OCI-LY7 (cell line): ENCODE results near the gene MRTFB. TPM values are rescaled to one million over a fixed set of nuclear protein-coding genes. Genes with fewer than 3 reads are reported as not detected.

Experiments
- BruUV-seq: library from RNA; stranded (reverse); fragments of 400-500 nt; replicated peaks from 2 replicates; lab custom pipeline; 2021; lab: Mats Ljungman, UMichigan
- CTCF ChIA-PET: fragments of 300-600 bp; sonication (Branson Sonifier 250); formaldehyde crosslinking; loops from one replicate; lab custom pipeline; 2022; ENCODE audit warnings: antibody characterized with exemption; ENCODE audit not compliant: unreplicated experiment; lab: Charles Lee
- POLR2A ChIA-PET: fragments of 300-600 bp; sonication (Branson Sonifier 250); formaldehyde crosslinking; loops from one replicate; lab custom pipeline; 2022; ENCODE audit warnings: antibody characterized with exemption; lab: Charles Lee
- DNase-seq: peaks from one replicate; pipeline ENCODE4 v3.0.0-alpha.2; 2015; ENCODE audit warnings: low spot score
- H2AFZ ChIP-seq: fragments of 200-600 bp; sonication (generic), shearing (Covaris generic); 2 replicates; pipeline ENCODE4 v1.6.1; 2014; ENCODE audit warnings: mild to moderate bottlenecking, antibody characterized with exemption, low read length, moderate library complexity
- H3K27ac ChIP-seq: fragments of 200-600 bp; sonication (generic); 2 replicates; pipeline ENCODE4 v1.5.1; 2014; ENCODE audit warnings: mixed run types, low read depth, mild to moderate bottlenecking, moderate library complexity, low read length, inconsistent platforms; ENCODE audit not compliant: poor library complexity, severe bottlenecking
- H3K36me3 ChIP-seq: fragments of 200-600 bp; sonication (generic); 2 replicates; pipeline ENCODE4 v1.6.1; 2014; ENCODE audit warnings: mild to moderate bottlenecking, antibody characterized with exemption, low read length, moderate library complexity, mixed read lengths; ENCODE audit not compliant: insufficient read depth
- H3K4me1 ChIP-seq: fragments of 200-600 bp; sonication (generic); 2 replicates; pipeline ENCODE4 v1.5.1; 2014; ENCODE audit warnings: mild to moderate bottlenecking, low read length; ENCODE audit not compliant: insufficient read depth, poor library complexity, severe bottlenecking
- H3K4me2 ChIP-seq: fragments of 200-600 bp; sonication (generic); 2 replicates; pipeline ENCODE4 v1.6.1; 2014; ENCODE audit warnings: mild to moderate bottlenecking, low read length
- H3K4me3 ChIP-seq: fragments of 200-600 bp; sonication (generic); 2 replicates; pipeline ENCODE4 v1.5.1; 2014; ENCODE audit warnings: mild to moderate bottlenecking, low read depth, low read length; ENCODE audit not compliant: poor library complexity, severe bottlenecking
- H3K79me2 ChIP-seq: fragments of 200-600 bp; sonication (generic); 2 replicates; pipeline ENCODE4 v1.6.1; 2016; ENCODE audit warnings: low read depth, mild to moderate bottlenecking, low read length, moderate library complexity, mixed read lengths; ENCODE audit not compliant: insufficient read depth
- H3K9me2 ChIP-seq: fragments of 200-600 bp; sonication (generic); 2 replicates; pipeline ENCODE4 v1.6.1; 2016; ENCODE audit warnings: mild to moderate bottlenecking, low read length, mixed read lengths; ENCODE audit not compliant: insufficient read depth
- H3K9me3 ChIP-seq: fragments of 200-600 bp; sonication (generic); 2 replicates; pipeline ENCODE4 v1.6.1; 2014; ENCODE audit warnings: mild to moderate bottlenecking, mixed run types, low read length, mixed read lengths
- H4K20me1 ChIP-seq: fragments of 200-600 bp; sonication (generic); 2 replicates; pipeline ENCODE4 v1.6.1; 2014; ENCODE audit warnings: mild to moderate bottlenecking, antibody characterized with exemption, low read length, moderate library complexity, mixed read lengths; ENCODE audit not compliant: insufficient read depth
- EZH2phosphoT487 ChIP-seq: fragments of 200-600 bp; sonication (generic); IDR thresholded peaks from 2 replicates; pipeline ENCODE4 v1.6.1; 2018; ENCODE audit warnings: low read depth, borderline replicate concordance, mild to moderate bottlenecking, mixed run types, antibody characterized with exemption, low read length, moderate library complexity, mixed read lengths
- intact Hi-C: fragments of 100-400 bp; cut with micrococcal nuclease; formaldehyde crosslinking; loops from one replicate; pipeline ENCODE4 v1.10.0; 2022; ENCODE audit not compliant: unreplicated experiment
- total RNA-seq, 2 experiments: library from RNA; depleted of rRNA in 1 of 2; stranded (reverse); fragments of >200 nt in 1 of 2; shearing (Covaris generic) in 1 of 2; gene quantifications; 2 replicates each; pipeline ENCODE4 v1.2.3, GENCODE V29; 2014 to 2022
- TF ChIP-seq, protein P1 (sequence below): fragments of 200-600 bp; sonication (generic); conservative IDR thresholded peaks from 2 replicates; pipeline ENCODE4 v1.5.1; 2014; ENCODE audit warnings: mild to moderate bottlenecking, antibody characterized with exemption, low read length, moderate library complexity, mixed read lengths

MRTFB gene
- total RNA-seq, 2 experiments from 2014 or later: 8.5 to 21.4 TPM

DNA sequence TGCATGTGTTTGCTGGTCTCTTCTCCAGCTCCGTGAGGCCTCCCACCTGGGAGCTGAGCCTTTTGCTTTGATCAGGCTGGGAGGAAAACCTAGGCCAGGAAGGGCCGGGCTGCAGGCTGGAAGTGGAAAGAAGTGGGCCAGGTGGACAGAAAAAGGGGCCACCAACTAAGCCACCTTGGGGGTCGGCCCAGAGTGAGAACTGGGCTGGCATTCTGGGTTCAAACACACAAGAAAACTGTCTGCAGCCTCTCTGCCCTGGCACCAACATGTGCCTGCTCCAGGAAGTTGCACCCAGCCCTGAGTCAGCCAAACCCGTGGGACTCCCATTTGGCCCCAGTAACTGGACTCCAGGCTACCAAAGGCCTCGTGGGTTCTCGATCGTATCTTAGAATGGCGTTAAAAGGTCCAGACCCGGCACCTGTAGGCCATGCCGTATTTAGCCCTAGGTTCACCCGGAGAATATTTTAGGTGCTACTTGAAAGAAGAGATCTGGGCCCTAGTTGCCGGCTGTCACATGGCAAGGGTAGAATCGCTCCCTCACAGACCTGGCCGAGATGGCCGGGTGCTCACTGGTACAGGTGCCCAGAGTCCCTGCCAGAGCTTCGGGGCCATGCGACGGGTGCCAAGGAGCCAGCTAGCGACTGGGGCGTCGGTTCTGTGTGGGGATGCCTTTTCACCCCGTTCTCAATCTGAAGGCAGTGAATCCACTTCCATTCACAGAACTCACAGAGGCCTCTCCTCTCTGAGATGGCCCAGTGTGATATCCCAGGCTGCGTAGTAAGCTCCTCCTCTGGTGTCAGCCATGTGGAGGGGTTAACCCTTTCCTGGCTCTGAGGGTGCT, 236.6 kb downstream of the MRTFB start:
- intact Hi-C loops: loop anchor here (2.0 kb wide), 1 partner anchor 69 kb away; no protein-coding TSS in a partner anchor
- ChIA-PET CTCF (interaction anchor here (1.4 to 2.5 kb wide), 2 partner anchors 8 to 68 kb away, joined by 4 to 9 read pairs; no protein-coding TSS in a partner anchor), POLR2A (interaction anchor here (0.6 kb wide), 1 partner anchor 7 kb away, joined by 3 read pairs; no protein-coding TSS in a partner anchor)

DNA sequence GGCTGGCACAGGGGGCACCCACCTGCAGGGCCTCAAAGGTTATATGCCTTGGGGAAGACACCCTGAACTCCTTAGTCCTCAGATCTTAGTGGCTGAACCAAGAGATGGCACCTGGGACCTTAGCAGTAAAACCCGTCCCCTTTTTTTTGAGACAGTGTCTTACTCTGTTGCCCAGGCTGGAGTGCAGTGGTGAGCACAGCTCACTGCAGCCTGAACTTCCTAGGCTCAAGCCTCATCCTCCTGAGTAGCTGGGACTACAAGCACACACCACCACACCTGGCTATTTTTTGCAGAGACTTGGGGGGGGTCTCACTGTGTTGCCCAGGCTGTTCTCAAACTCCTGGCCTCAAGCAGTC, 237.2 kb downstream of the MRTFB start:
- Histone ChIP-seq H3K36me3 (peaks cover 32% of the 10 kb centered on the region), H3K4me1 (peaks cover 79% of the 10 kb centered on the region), H3K79me2 (peaks cover 100% of the 10 kb centered on the region), H3K9me3 (no peaks in the 10 kb centered on the region), H3K4me3 (peak overlapping the region; percentile 99), H3K9me2 (no peaks in the 10 kb centered on the region), H2AFZ (no peak overlapping the region), H4K20me1 (peaks cover 12% of the 10 kb centered on the region), H3K4me2 (peak overlapping the region; percentile 93), H3K27ac (peak overlapping the region; percentile 94)
- DNase-seq: peak; percentile 56
- CTCF ChIA-PET: interaction anchor here (2.5 kb wide), 1 partner anchor 68 kb away, joined by 9 read pairs; no protein-coding TSS in a partner anchor
- intact Hi-C loops: loop anchor here (2.0 kb wide), 1 partner anchor 68 kb away; no protein-coding TSS in a partner anchor
- BruUV-seq: no TSS peak
- TF ChIP-seq, protein P1, sequence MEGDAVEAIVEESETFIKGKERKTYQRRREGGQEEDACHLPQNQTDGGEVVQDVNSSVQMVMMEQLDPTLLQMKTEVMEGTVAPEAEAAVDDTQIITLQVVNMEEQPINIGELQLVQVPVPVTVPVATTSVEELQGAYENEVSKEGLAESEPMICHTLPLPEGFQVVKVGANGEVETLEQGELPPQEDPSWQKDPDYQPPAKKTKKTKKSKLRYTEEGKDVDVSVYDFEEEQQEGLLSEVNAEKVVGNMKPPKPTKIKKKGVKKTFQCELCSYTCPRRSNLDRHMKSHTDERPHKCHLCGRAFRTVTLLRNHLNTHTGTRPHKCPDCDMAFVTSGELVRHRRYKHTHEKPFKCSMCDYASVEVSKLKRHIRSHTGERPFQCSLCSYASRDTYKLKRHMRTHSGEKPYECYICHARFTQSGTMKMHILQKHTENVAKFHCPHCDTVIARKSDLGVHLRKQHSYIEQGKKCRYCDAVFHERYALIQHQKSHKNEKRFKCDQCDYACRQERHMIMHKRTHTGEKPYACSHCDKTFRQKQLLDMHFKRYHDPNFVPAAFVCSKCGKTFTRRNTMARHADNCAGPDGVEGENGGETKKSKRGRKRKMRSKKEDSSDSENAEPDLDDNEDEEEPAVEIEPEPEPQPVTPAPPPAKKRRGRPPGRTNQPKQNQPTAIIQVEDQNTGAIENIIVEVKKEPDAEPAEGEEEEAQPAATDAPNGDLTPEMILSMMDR: 0 out of 2 replicates have a peak, but pooled peaks have one; percentile 30
- no peak for TF ChIP-seq EZH2phosphoT487
- POLR2A ChIA-PET: no interaction called here

More for the DNA sequence above, 236.6 kb downstream of the MRTFB start:
- Histone ChIP-seq H3K4me3 (peak overlapping the region; percentile 99), H3K4me1 (peaks cover 73% of the 10 kb centered on the region), H3K9me3 (no peaks in the 10 kb centered on the region), H3K36me3 (peaks cover 33% of the 10 kb centered on the region), H3K27ac (peak overlapping the region; percentile 94), H2AFZ (no peak overlapping the region), H4K20me1 (peaks cover 15% of the 10 kb centered on the region), H3K79me2 (peaks cover 100% of the 10 kb centered on the region), H3K9me2 (no peaks in the 10 kb centered on the region), H3K4me2 (peak overlapping the region; percentile 93)
- TF ChIP-seq, protein P1: no peak; the same call in 1 of the 2 replicates
- TF ChIP-seq EZH2phosphoT487: no peak
- BruUV-seq: no TSS peak
- DNase-seq: peak; percentile 53
